GM19463 (cell line): Measurements from ENCODE around the gene DVL1.
"Not testable (repeated sequence)": the region's sequence is repeated elsewhere in the genome, so short reads cannot be mapped to it uniquely, and the experiment has no call there.

Source experiments
- ATAC-seq: cut with Tn5 transposase; IDR thresholded peaks from one replicate; pipeline ENCODE4 v1.9.1; 2021; ENCODE audit warnings: mild to moderate bottlenecking, moderate library complexity; ENCODE audit not compliant: unreplicated experiment

DVL1 gene

DNA sequence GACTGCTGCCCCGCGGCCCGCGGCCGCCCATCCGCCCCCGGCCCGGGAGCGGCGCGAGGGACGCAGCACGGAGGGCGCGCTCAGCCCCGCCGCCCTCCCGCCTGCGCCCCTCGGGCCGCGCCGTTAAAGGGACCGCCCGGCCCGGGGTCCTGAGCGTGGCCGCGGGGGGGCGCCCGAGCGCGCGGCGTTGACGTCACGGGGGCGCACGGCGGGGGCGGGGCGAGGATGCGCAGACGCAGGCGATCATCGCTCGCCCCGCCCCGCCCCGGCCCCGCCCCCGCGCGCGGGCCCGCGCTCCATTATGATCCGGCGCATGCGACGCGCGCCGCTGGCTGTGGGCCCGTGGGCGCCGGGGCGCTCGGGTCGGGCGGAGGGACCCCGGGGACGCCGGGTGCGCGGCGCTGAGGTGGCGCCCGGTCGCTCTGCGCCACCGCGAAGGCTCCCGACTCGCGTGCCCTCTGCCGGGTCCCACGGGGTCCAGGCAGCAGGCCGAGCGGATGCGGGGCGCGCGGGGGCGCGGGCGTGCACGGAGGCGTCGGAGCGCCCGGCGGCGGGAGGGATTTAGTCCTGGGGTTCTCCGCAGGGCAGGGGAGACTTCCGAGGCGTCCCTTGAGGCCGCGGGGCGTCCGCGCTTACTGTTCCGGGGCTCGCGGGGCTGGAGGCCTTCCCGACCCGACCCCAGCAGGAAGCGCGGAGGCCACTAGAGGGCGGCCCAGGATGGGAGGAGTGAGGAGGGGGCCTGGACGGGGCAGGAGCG, at the start of gene DVL1:
Gene DVL1, minus strand, starts transcription at position 163 of the 757 bp plus-strand sequence. CDS start 353 bp downstream, outside the sequence.
- ATAC-seq: peak; percentile 64

DNA sequence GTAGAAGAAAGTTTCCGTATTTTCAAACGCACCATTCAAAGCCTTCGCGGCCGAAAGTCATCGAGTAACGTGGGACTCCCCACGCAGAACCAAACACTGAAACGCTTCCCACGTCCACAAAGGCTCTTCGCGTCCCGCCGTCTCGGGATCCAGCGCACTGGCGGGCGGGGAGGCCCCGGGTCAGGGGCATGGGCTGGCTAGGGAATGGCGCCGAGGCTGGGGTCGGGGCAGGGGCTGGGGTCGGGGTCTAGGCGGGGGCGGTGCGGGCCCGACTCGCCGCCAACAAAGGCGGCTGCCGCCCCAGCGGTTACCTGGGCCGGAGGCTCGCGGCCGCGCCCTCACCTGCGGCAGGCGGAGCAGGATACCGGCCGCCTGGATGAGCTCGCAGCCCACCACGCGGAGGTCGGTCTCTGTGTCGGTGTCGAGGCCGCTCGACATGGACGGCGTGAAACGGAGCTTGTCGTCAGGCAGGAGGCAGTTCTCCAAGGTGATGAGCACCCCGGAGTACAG, 49.5 kb upstream of the DVL1 start:
- peak; percentile 3 for ATAC-seq

- no peak for ATAC-seq
Observed at GRCh38 chr1:1397839-1398523, 48.8 kb upstream of the DVL1 start.

- ATAC-seq: no peak
Observed at GRCh38 chr1:1395166-1395565, 45.9 kb upstream of the DVL1 start.

GRCh38 chr1:1394116-1394515, 44.9 kb upstream of the DVL1 start:
- no peak for ATAC-seq

DNA sequence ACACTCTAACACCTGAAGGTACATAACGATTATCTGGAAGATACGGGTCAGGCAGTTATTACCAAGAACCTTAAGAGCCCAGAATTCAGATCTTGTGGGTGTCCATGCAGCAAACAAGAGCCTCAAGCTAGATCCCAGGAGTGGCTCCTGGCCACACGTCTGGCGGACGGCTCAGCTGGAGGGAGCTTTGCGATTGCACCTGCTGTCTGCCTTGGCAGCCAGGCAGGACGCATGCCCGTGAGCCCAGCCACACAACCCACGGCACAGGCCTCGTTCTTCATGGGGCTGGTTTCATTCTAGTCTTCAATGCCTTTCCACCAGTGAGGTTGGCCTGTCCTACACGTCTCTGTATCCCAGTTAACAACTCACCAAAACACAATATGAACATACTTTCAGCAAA, 44.2 kb upstream of the DVL1 start:
- ATAC-seq: no peak

- no peak for ATAC-seq
Observed at GRCh38 chr1:1393014-1393413, 43.8 kb upstream of the DVL1 start.

- ATAC-seq: no peak
Observed at GRCh38 chr1:1391225-1391624, 42.0 kb upstream of the DVL1 start.

- no peak for ATAC-seq
Observed at GRCh38 chr1:1390675-1391074, 41.5 kb upstream of the DVL1 start.

DNA sequence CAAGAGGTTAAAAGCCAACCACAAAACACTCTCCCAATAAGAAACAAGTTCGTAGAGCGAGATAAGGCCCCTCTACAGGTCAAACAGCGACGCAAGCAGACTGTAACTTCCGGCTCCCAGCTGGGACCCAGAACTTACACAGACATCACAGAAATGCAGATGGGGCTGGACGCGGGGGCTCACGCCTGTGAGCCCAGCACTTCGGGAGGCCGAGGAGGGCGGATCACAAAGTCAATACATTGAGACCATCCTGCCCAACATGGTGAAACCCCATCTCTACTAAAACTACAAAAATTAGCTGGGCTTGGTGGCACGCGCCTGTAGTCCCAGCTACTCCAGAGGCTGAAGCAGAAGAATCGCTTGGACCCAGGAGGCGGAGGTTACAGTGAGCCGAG, 38.9 kb upstream of the DVL1 start:
- no peak for ATAC-seq

- ATAC-seq: no peak
Observed at GRCh38 chr1:1387098-1388077, 38.2 kb upstream of the DVL1 start.

GRCh38 chr1:1385931-1386330, 36.7 kb upstream of the DVL1 start:
- no peak for ATAC-seq

DNA sequence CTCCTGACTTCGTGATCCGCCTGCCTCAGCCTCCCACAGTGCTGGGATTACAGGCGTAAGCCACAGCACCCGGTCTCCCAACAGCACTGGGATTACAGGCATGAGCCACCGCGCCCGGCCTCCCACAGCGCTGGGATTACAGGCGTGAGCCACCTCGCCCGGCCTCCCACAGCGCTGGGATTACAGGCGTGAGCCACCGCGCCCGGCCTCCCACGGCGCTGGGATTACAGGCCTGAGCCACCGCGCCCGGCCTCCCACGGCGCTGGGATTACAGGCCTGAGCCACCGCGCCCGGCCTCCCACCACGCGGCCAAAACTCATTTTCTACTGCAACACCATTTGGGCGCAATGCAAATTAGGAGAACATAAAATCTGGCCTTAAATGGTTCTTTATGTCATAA, 36.1 kb upstream of the DVL1 start:
- ATAC-seq: not testable (repeated sequence)

- ATAC-seq: no peak
Observed at GRCh38 chr1:1381294-1381693, 32.1 kb upstream of the DVL1 start.

- ATAC-seq: no peak
Observed at GRCh38 chr1:1380860-1381259, 31.6 kb upstream of the DVL1 start.

DNA sequence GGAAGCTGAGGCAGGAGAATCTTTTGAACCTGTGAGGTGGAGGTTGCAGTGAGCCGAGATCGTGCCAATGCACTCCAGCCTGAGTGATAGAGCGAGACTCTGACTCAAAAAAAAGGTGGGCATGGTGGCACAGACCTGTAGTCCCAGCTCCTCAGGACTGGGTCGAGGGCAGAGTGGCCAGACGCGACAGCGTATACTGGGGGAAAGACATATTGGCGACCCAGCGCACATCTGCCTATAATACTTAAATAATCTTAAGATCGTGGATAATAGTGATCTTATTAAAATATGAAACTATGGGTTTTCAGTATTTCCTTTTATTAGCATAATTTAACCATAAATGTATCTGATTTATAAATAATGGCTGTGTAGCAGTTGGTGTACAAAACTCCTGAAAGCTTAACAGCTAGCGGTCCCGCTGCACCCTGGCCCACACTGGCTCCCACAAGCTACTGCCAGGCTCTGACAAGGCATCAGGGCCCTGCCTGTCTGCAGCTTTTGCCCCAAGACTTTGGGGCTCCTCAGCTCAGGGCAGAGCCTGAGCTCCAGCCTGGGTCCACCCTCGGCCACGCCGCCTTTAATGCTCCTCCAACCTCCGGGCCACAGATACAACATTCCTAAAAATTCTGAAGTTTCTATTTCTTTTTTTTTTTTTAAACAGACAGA, 28.5 kb upstream of the DVL1 start:
- no peak for ATAC-seq

- no peak for ATAC-seq
Observed at GRCh38 chr1:1376551-1377226, 27.5 kb upstream of the DVL1 start.

DNA sequence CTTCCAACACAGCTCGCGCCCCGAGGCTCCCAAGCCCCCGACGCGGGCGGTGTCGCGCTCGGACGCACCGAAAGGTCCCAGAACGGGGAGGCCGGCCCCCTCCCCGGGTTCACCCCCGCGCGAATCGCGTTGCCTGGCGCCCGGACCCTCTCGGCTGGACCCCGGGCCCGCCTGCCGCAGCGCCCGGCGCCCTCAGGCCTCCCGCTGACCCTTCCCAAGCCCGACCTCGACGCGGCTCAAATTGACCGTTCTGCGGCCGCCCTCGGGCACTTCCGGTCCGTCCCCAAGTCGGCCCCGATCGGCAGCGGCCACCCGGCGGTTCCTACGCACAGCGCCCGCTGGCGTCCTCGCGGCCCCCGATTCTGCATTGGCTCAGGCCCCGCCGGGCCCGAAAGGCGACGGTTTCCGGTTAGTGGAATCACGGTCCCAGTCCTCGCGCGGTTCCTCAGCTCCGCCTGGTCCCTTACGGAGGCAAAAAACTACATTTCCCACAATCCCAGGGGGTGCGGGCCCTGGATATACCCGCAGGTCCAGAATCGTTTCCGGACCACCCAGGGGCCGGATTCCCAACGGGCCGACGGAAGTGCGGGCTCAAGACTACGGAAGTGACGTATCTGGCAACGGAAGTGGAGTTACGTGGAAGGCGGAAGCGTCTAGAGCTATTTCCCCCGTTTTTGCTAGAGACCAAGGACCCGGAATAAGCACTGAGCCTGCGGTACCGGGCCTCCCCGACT, 25.9 kb upstream of the DVL1 start, which contains the start of gene AURKAIP1:
Gene AURKAIP1, minus strand, starts transcription at position 279 of the 734 bp plus-strand sequence. CDS start 451 bp downstream, outside the sequence.
- ATAC-seq: peak; percentile 88

DNA sequence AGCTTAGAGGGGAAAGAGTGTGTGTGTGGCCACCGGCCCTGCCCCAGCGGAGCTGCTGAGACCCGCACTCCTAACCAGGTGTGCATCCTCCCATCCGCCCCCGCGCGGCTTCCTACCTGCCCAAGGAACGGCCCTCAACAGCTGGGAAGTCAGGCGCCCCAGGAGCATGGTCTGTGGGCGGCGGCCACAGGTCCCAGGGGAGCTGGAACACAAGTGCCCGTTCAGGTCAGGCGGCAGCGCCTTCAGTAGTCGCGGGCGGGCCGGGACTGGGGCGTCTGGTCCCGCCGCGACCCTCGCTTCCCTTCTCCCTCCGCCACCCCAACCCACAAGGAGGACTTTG, 25.3 kb upstream of the DVL1 start:
- no peak for ATAC-seq
